OCI-LY3 (cell line): ENCODE data around the gene CSTB.

Experiments
- H2AFZ ChIP-seq: fragments of 200-600, 300-600 bp; shearing (Covaris generic); 2 replicates; pipeline ENCODE4 v1.6.0; 2014; ENCODE audit warnings: antibody characterized with exemption, low read depth, low read length
- H3K27ac ChIP-seq: fragments of 200-600, 300-600 bp; sonication (generic); 2 replicates; pipeline ENCODE4 v1.5.1; 2014; ENCODE audit warnings: mild to moderate bottlenecking, low read length, moderate library complexity, mixed read lengths
- H3K27me3 ChIP-seq: fragments of 200-600, 300-600 bp; sonication (generic); 2 replicates; pipeline ENCODE4 v1.6.1; 2014; ENCODE audit warnings: low read depth, low read length, mixed read lengths
- H3K36me3 ChIP-seq: fragments of 200-600, 300-600 bp; sonication (generic); replicated peaks from 2 replicates; pipeline ENCODE3; 2014; ENCODE audit warnings: low read depth, low read length, mixed read lengths
- H3K4me1 ChIP-seq: fragments of 300-600, 200-600 bp; sonication (generic); 2 replicates; pipeline ENCODE4 v1.6.1; 2014; ENCODE audit warnings: low read length, mixed read lengths
- H3K4me2 ChIP-seq: fragments of 200-600, 300-600 bp; sonication (generic); 2 replicates; pipeline ENCODE4 v1.6.1; 2014; ENCODE audit warnings: low read length, mixed read lengths
- H3K4me3 ChIP-seq: fragments of 300-600, 200-600 bp; sonication (generic); 2 replicates; pipeline ENCODE4 v1.5.1; 2014; ENCODE audit warnings: antibody characterized with exemption, mild to moderate bottlenecking, low read length, moderate library complexity
- H3K79me2 ChIP-seq: fragments of 300-600, 200-600 bp; shearing (Covaris generic); 2 replicates; pipeline ENCODE4 v1.6.1; 2014; ENCODE audit warnings: mild to moderate bottlenecking, low read length, mixed read lengths
- H3K9ac ChIP-seq: fragments of 300-600, 200-600 bp; shearing (Covaris generic); 2 replicates; pipeline ENCODE4 v1.6.0; 2014; ENCODE audit warnings: mild to moderate bottlenecking, low read length, moderate library complexity
- H3K9me3 ChIP-seq: fragments of 200-600, 300-600 bp; shearing (Covaris generic); 2 replicates; pipeline ENCODE4 v1.6.1; 2014; ENCODE audit warnings: low read length, mixed read lengths; ENCODE audit not compliant: insufficient read depth
- H4K20me1 ChIP-seq: fragments of 200-600, 300-600 bp; sonication (generic); 2 replicates; pipeline ENCODE4 v1.6.1; 2016; ENCODE audit warnings: low read length, mixed read lengths; ENCODE audit not compliant: insufficient read depth
- EZH2phosphoT487 ChIP-seq: fragments of 200-600 bp; shearing (Covaris generic); IDR thresholded peaks from 2 replicates; pipeline ENCODE4 v1.6.1; 2018; ENCODE audit warnings: antibody characterized with exemption, mixed run types, low read depth
- TF ChIP-seq, protein P1 (sequence below): fragments of 200-600, 300-600 bp; sonication (generic); IDR thresholded peaks from 2 replicates; pipeline ENCODE4 v1.5.1; 2014; ENCODE audit warnings: antibody characterized with exemption, low read length, low read depth

Gene CSTB

DNA sequence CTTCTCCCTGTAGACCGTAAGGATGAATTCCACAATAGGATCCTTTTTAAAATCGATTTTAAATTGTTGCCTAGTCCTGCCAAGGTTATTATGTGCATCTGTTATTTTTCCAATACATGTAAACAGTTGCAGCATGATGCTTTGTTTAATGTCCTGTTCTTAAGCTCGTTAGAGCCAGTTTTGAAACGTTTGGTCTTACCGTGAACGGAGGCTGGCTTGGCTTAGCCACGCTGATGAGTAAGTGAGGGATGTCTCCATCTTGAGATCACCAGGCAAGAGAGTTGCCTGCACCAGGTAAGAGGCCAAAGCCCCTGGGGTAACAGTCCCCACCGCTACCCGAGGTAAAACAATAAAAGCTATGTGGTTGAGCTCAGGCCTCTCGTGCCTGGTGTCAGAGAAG lies 17.3 kb downstream of the CSTB start:
- Histone ChIP-seq H3K4me2 (no peak overlapping the region), H3K9me3 (no peaks in the 10 kb centered on the region), H3K4me1 (no peaks in the 10 kb centered on the region), H3K79me2 (no peaks in the 10 kb centered on the region), H3K4me3 (no peak overlapping the region), H4K20me1 (no peaks in the 10 kb centered on the region), H3K27ac (no peak overlapping the region), H3K27me3 (no peaks in the 10 kb centered on the region), H3K9ac (no peak overlapping the region), H3K36me3 (peaks cover 4% of the 10 kb centered on the region), H2AFZ (no peak overlapping the region)
- TF ChIP-seq, protein P1, sequence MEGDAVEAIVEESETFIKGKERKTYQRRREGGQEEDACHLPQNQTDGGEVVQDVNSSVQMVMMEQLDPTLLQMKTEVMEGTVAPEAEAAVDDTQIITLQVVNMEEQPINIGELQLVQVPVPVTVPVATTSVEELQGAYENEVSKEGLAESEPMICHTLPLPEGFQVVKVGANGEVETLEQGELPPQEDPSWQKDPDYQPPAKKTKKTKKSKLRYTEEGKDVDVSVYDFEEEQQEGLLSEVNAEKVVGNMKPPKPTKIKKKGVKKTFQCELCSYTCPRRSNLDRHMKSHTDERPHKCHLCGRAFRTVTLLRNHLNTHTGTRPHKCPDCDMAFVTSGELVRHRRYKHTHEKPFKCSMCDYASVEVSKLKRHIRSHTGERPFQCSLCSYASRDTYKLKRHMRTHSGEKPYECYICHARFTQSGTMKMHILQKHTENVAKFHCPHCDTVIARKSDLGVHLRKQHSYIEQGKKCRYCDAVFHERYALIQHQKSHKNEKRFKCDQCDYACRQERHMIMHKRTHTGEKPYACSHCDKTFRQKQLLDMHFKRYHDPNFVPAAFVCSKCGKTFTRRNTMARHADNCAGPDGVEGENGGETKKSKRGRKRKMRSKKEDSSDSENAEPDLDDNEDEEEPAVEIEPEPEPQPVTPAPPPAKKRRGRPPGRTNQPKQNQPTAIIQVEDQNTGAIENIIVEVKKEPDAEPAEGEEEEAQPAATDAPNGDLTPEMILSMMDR, result no peak
- no peak for TF ChIP-seq EZH2phosphoT487

DNA sequence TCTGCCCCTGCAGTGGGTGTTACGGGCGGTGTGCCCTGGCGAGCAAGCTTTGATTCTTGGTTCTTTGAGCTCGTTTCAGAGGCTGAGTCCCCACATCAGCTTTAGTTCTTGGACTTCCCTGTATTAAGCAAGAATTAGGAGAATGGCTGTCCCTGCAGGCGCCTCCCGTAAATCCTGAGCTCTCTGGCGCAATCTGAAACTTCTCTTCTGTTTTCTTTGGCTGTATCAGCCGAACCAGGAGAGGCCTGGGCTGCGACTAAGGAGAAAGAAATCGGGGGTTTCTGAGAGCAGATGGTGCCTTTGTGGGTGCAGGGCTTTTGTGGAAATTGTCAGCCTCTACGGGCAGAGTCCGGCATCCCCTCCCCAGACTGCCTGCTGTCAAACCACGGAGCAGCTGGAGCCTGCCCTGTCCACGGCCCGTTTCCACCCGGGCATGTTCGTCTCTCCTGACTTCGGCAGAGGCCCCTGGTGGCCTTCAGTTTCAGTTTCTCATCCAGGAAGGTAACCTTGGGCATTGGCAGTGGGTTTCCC lies 17.9 kb downstream of the CSTB start:
- TF ChIP-seq EZH2phosphoT487, result no peak
- TF ChIP-seq, protein P1, result no peak
- peaks cover 5% of the 10 kb centered on the region for H3K36me3 ChIP-seq

DNA sequence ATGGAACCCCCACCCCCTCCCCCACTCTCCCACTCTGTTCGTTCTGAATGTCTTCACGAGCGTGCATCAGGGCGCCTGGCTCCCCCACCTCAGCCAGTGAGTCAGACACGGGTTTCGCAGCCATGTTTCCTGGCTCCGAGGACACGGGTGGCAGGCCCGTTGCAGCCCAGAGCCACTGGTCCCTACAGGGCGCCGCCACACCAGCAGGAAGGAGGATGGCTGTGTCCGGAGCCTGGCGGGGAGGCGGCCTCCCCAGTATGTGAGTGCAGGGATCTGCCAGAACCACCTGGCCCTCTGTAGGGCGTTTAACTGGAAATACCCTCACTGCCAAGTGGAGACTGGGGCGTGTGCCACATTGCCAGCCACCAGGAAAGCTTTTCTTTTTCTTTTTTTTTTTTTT lies 18.5 kb downstream of the CSTB start:
- no peak overlapping the region for H3K4me2 ChIP-seq
- TF ChIP-seq, protein P1, result no peak
- no peak for TF ChIP-seq EZH2phosphoT487
- H3K27me3 ChIP-seq, result no peaks in the 10 kb centered on the region
- H3K4me3 ChIP-seq, result no peak overlapping the region
- H3K9me3 ChIP-seq, result no peaks in the 10 kb centered on the region
- H3K36me3 ChIP-seq, result peaks cover 9% of the 10 kb centered on the region
- H3K9ac ChIP-seq, result no peak overlapping the region
- H4K20me1 ChIP-seq, result no peaks in the 10 kb centered on the region
- no peaks in the 10 kb centered on the region for H3K79me2 ChIP-seq
- H3K4me1 ChIP-seq, result no peaks in the 10 kb centered on the region
- H2AFZ ChIP-seq, result no peak overlapping the region
- no peak overlapping the region for H3K27ac ChIP-seq

More for the DNA sequence above, 17.9 kb downstream of the CSTB start:
- H3K27me3 ChIP-seq, result no peaks in the 10 kb centered on the region
- H3K9me3 ChIP-seq, result no peaks in the 10 kb centered on the region
- no peak overlapping the region for H3K27ac ChIP-seq
- no peak overlapping the region for H3K9ac ChIP-seq
- no peak overlapping the region for H2AFZ ChIP-seq
- no peak overlapping the region for H3K4me2 ChIP-seq
- H3K79me2 ChIP-seq, result no peaks in the 10 kb centered on the region
- no peaks in the 10 kb centered on the region for H4K20me1 ChIP-seq
- no peak overlapping the region for H3K4me3 ChIP-seq
- no peaks in the 10 kb centered on the region for H3K4me1 ChIP-seq

DNA sequence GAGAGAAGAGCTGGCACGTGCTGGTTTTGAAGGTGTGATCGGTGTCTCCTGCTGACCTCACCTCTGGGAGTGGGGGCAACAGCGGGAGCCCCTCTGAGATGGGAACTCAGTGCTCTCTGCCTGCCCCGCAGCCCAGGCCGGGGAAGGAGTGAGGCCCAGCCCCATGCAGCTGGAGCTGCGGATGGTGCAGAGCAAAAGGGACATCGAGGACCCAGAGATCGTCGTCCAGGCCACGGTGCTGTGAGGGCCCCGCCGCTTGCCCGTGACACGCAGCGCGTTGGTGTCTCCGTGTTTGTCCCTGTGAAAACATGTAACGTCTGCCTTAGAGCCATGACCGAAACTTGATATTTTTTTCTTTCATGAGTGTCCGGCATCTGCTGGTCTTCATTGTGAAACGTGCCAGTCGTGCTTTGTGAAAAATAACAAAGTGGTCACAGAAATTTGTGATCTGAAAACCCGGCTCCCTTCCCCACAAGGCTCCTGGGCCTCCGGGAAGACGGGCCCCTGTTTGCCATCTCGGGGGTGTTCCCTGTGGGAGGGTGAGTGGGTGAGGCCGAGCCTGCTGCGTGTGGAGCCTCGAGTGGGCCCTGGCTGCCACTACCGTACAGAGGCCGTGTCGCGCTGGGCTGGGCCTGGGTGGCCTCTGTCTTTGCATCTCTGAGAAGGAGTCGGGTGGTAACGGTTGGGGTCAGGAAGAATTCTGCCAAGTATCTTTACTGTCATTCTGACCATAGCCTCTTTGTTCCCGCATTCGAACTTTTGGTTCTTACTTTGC lies 20.1 kb downstream of the CSTB start:
- H2AFZ ChIP-seq, result no peak overlapping the region
- no peaks in the 10 kb centered on the region for H4K20me1 ChIP-seq
- H3K36me3 ChIP-seq, result peaks cover 9% of the 10 kb centered on the region
- no peaks in the 10 kb centered on the region for H3K4me1 ChIP-seq
- no peaks in the 10 kb centered on the region for H3K27me3 ChIP-seq
- no peaks in the 10 kb centered on the region for H3K79me2 ChIP-seq
- H3K9ac ChIP-seq, result no peak overlapping the region
- TF ChIP-seq, protein P1, result no peak
- H3K27ac ChIP-seq, result no peak overlapping the region
- no peak overlapping the region for H3K4me3 ChIP-seq
- no peak overlapping the region for H3K4me2 ChIP-seq
- no peaks in the 10 kb centered on the region for H3K9me3 ChIP-seq
